GM12875 (cell line): Measurements from ENCODE around the gene PREP.
A peak's percentile ranks its signal among the peaks of the same experiment; 100 is the strongest.

ENCODE experiments used
- H3K4me3 ChIP-seq: one replicate; pipeline ENCODE4 v1.5.1; 2011; ENCODE audit warnings: low read depth, low read length, control low read depth
- CTCF ChIP-seq: IDR thresholded peaks from 2 replicates; pipeline ENCODE4 v1.5.1; 2011; ENCODE audit warnings: low read depth, mild to moderate bottlenecking, control low read depth, inconsistent platforms, low read length, moderate library complexity, borderline replicate concordance; ENCODE audit not compliant: insufficient read depth

Gene PREP

GRCh38 chr6:105402939-105403935 lies at the start of gene PREP:
TSS of gene PREP (minus strand) at chr6:105403082. CDS start at chr6:105402891, 191 bp downstream.
- peak within 1 kb of the TSS; percentile 79 for H3K4me3 ChIP-seq
- peak; percentile 75; the same call in 1 of the 2 replicates for TF ChIP-seq CTCF

- no peak for TF ChIP-seq CTCF
- no peak overlapping the region for H3K4me3 ChIP-seq
Measured at GRCh38 chr6:105452376-105452775, 49.5 kb upstream of the PREP start.

- H3K4me3 ChIP-seq: no peak overlapping the region
- TF ChIP-seq CTCF: no peak
Measured at GRCh38 chr6:105449756-105450390, 47.0 kb upstream of the PREP start.

- TF ChIP-seq CTCF: no peak
- H3K4me3 ChIP-seq: no peak overlapping the region
Measured at GRCh38 chr6:105445481-105445880, 42.6 kb upstream of the PREP start.

GRCh38 chr6:105443941-105444340 lies 41.1 kb upstream of the PREP start:
- TF ChIP-seq CTCF: no peak
- H3K4me3 ChIP-seq: no peak overlapping the region

GRCh38 chr6:105442369-105442768 lies 39.5 kb upstream of the PREP start:
- no peak overlapping the region for H3K4me3 ChIP-seq
- no peak for TF ChIP-seq CTCF
